HK-2 (cell line): ENCODE results near the gene APOL1.
"Not testable (repeated sequence)": the region's sequence is repeated elsewhere in the genome, so short reads cannot be mapped to it uniquely, and the experiment has no call there.

ENCODE experiments used
- DNase-seq: peaks from one replicate; pipeline ENCODE4 v3.0.0-alpha.2; 2018; ENCODE audit not compliant: unreplicated experiment

APOL1 gene

DNA sequence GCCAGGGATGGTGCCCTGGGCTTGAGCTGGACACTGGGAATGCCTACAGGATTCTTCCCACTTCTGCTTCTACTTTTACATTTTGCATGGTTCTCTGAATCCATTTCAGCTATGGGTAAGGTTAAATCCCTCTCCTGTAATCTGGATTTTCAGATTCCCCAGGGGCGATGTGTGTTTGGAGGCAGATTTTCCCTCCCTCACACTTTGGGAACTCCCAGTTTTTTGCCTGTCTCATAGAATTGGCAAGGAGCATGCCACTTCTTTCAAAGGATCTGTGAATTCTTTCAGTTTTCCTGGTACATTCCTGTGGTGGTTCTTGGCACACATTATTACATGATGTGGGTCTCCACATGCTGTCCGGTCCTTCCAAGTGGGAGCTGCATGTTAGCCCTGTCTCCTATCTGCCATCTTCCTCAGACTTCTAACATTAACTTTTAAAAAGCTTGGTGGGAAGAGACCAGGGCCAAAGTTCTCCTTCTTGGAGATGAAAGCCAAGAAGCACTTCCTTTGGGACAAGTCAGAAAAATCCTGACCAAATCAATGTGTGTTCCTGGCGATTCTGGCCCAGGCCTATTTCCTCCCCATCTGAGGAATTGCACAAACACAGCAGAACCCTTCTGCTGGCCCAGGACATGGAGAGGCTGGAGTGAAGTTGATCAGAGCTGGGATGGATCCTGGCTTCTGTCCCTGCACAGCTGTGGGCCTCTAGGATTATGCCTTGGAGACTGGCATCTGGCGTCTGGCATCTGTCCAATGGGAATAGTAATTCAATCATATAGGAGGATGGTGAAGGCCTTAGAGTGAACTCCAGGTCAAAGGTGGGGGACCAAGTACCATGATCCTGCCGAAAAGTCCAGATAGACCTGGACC, 8.2 kb upstream of the APOL1 start:
- DNase-seq, result no peak

DNA sequence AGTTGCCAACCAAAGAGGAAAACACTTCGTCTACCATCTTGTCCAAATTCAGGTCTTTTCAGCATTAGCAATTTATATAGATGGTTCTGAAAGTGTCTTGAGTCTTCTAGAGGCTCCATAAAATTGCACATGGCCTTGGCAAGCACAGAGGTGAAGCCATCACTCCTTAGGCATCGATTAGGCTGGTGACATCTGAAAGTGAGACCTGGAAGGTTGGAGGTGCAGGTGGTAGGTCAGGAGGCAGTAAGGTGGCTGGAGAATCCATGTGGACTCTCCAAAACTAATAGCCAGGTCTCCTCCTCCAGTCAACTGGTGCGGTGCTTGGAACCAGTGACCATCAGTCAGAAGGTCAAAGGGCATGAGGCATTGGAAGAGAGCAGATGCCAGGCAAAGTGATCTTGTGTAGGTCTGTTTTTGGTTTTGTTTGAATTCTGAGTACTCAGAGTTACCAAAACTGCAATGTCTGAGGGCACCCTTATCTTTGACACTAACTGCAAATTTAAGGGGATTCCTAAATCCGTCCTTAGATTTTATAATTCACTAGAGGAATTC, 7.1 kb upstream of the APOL1 start:
- no peak for DNase-seq

DNA sequence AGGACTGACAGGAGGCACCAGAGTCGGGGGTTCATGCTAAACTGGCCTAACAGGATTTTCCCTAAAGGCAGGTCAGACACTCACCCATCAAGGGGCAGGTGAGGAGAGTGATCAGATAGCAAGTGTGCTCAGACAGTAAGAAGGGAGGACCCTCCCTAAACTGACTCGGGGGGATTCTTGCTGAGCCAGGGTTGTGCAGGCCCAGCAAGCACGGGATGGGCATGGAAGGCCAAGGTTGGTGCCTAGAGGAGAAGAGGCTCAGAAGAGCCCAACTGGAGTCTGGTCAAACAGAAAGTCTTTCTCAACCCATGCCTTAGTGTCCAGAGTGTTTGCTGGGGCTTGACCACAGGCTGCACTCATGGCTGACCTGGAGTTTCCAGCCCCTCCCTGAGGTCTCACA, 6.2 kb upstream of the APOL1 start:
- DNase-seq, result no peak

DNA sequence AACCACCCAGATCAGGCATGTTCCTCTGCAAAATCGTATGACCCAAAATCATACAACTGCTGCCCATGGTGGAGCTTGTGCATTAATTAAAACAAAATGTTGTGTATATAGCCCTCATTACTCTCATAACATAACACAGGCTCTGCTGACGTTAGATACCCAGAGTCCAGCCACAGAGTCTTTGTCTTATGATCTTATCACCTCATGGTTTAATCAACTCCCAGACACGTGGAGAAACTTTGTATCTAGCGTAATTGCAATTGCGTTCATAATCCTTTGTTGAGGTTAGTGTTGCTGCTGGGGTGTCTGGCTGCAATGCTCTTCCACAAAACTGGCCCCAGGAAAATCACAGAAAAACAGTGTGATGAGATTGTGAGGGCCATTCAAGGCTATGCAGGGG, 5.0 kb upstream of the APOL1 start:
- no peak for DNase-seq

DNA sequence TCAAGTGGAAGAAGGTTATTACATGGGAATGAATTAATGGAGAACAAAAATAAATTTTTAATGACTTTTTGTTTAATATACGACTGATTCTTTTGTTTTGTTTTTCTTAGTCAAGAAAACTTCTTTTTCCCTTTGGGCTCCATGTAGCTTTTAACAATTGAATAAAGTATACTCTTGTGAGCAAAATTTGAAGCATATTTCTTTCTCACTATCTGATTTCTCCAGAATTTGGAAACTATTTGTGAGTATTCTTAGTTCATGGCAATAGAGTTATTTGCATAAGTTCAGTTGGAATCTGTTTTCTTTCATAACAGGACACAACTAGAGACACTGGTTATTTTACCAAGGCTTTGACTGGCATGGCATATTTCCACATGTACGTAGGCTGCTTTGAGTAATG, 3.8 kb upstream of the APOL1 start:
- DNase-seq, result no peak

DNA sequence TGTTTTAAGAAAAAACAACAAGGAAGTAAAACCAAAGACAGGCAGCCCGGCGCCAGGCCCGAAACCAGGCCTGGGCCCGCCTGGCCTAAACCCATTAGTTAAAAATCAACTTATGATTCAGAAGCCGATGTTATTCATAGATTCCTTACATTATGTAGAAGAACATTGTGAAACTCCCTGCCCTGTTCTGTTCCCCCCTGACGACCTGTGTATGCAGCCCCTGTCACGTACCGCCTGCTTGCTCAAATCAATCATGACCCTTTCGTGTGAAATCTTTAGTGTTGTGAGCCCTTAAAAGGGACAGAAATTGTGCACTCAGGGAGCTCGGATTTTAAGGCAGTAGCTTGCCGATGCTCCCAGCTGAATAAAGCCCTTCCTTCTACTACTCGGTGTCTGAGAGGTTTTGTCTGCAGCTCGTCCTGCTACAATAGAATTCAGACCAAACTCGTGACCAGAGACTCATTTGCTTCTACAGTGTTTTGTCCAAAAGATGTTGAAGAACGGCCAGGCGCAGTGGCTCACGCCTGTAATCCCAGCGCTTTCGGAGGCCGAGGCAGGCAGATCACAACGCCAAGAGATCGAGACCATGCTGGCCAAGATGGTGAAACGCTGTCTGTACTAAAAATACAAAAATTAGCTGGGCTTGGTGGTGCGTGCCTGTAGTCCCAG, 2.5 kb upstream of the APOL1 start:
- DNase-seq, result not testable (repeated sequence)

DNA sequence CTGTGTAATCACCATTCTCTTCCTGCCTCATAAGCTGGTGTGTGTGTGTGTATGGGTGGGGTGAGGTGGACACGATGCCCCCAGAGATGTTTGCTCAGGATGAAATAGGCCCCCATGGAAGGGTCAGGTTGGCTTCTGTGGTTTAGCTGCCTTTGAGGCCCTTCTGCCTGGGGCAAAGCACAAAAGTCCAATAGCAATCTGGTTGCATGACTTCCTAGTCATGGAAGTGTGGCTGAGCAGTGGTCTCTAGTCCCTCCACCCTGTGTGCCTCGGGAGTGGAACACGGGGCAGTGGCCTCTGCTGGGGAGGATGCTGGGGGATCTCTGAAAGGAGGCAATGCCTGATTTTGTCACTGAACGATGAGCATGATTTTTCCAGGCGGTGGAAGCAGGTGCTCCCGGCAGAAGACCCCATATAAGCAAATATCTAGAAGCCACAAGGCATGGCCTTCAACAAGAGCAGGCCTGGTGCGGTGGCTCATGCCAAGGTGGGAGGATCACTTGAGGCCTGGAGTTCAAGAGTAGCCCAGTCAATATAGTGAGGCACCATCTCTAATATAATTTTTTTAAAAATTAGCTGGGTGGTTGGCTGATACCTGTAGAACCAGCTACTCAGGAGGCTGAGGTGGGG, 839 bp upstream of the APOL1 start:
- not testable (repeated sequence) for DNase-seq

DNA sequence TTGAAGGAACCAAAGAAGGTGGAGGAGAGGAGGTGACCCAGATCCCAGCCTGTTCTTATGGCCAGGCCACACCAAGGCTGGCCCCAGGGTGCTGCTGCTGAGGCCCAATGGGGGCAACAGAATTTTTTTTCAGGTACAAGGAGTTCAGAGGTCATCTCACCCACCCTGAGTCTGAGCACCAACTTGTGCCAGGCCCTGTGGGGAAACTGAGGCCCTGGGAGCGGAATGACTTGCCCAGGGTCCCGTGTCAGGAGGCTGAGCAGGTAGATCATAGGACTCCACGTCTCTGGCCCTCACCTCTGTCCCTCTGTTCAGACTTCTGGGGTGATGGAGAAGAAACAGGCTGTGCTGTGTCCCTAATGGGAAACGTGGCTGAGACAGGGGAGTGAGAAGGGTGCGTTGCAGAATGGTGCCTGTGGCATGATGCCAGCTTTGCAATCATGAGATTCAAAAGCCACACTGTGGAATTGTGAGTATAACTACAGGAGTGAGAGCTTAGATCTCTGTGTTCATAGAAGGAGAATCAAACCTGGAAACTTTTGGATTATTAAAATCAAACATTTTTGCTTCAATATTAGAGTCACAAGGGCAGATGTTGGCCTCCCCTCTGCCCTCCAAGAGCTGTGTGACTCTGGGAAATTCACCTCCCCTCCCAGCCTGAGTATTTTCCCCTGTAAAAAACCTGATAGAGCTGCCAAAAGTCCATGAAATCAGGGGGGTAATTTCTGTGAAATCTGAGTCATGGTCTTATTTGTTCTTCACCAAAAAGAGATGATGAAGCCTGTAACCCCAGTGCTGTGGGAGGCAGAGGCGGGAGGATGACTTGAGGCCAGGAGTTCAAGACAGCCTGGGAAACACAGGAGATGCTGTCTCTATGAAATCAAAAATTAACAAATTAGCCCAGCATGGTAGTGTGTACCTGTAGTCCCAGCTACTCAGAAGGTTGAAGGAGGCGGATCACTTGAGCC, 874 bp downstream of the APOL1 start:
- DNase-seq, result no peak

DNA sequence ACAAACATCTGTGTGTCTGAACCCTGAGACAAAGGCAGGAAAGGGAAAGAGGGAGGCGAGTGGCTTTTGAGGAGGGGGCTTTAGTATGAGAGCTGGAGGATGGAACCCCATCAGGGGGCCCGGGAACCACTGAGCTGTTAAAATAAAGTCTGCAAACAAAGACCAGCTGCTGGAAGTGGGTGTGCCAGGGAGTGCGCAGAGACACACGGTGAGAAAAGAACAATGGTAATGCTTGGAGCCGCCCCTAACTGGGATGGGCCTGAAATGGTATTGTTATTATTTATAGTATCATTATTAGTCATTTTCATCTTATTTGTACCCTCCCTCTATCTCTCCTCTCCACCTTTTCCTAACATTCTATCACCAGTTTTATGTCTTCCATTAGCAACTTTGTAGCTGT, 2.6 kb downstream of the APOL1 start:
- DNase-seq, result not testable (repeated sequence)

DNA sequence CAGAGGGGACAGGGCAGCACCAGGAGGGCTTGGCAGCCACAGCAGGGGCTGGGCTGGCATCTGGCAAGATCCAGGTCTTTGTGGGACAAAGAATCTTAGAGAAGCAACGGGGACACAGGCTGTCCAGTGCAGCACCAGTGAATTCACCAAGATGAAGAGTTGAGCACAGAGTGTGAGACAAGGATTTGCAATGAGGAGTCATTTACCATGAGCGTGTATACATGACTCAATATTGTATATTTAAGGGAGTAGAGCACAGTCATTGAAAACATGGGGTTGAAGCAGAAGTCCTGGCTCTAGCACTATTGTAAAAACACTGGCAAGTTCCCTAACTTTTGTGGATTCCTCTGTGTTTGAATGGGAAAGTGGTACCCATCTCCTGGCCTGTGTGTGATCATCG, 3.5 kb downstream of the APOL1 start:
- DNase-seq, result no peak

DNA sequence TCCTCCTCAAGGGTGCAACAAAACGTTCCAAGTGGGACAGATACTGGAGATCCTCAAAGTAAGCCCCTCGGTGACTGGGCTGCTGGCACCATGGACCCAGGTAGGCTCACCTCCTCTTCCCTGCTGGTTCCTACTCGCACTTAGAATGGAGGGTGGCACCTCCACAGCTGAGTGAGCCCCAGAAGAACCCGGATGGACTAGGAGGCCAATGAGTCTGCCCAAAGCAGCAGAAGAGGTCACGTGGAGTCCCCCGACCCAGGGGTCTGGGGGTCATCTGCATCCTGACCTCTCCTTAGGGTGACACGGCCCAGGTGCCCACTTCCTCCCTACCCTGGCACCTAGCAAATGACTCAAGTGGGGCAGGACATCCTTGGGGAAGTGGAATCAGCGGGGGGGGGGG, 4.4 kb downstream of the APOL1 start:
- DNase-seq, result no peak

DNA sequence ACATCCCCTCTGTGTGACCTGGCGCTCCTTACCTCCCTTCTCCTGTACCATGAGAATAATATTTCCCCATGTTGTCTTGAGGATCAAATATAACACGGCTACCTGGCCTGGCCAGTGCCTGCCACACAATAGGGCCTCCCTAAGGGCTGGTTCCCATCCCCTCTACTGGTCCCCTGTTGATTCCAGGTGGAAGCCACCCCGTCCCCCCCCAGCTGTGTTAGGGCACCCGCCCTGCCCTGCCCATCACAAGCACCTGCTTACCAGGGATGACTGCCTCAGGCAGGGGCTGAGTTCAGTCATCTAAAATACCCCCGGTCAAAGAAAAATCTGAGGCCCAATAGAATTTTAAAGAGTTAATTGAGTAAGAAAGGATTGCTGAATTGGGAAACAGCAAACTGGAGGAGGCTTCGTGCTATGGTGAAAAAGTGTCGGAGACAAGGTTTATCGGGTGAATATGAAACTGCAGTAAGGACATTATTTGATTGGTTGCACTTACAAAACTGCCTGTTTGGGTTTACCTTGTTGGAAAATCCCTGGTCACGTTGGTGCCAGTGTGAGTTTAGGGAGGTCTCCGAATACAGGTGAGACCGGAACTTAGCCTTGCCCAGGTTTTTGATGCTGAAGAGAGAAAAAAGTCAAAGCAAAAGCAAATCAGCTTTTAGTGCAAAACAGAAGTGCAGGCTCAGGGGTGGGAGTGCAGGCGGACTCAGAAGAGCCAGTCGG, 5.2 kb downstream of the APOL1 start:
- no peak for DNase-seq

DNA sequence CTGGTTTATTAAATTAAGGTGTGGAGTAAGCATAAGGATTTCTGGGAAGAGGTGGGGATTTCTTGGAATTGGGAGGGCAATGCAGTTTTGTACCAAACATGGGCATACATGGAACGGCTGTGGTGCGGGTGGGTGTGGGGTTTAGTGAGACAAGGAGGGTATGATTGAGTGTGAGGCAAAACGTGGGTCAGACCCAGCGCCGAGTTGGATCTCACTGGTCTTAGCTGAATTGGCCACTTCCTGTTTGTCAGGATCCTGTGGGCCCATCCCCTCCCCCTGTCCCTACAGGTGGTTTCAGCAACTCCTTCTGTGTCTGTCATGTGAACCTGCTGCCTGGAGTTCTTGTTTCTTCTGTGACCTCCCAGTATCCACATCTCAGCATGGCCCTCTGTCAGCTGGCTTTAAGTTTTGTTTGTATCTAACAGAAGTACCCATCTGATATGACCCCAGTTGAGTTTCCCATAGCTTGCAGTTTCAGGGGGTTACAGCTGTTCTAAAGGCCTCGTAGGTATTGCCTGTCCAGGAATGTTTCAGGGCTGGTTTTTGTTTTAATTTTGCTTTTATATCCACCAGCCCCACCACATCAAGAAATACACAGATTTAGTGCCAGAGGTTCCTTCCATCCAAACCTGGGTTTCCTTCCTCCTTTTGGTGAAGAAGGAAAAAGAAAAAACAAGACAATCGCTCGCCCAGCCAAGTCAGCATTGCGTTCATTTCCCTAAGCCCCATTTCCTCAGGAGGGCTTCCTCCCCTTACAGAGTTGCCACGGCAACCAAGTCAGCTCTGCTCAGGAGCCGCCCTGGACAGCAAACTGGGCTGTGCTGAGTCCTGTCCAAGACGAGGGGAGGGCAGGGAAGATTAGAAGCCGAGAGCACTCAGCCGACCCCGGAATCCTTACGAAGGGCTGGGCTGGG, 6.0 kb downstream of the APOL1 start:
- DNase-seq, result no peak

DNA sequence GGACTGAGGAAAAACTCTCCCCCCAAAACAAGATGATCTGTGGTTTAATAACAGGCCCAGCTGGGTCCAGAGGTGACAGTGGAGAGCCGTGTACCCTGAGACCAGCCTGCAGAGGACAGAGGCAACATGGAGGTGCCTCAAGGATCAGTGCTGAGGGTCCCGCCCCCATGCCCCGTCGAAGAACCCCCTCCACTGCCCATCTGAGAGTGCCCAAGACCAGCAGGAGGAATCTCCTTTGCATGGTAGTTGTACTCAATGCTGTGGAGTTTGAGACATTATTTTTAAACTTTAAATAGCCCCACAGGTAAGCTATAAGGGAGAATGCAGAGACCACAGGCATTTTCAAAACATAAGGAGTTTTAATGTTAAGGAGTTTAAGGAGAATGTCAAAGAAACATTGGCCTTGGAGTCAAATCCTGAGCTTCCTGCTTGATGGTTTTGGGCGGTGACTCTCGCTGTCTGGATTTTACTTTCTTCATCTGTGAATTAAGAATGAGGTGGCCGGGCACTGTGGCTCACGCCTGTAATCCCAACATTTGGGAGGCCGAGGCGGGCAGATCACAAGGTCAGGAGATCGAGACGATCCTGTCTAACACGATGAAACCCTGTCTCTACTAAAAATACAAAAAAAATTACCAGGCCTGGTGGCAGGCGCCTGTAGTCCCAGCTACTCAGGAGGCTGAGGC, 6.8 kb downstream of the APOL1 start:
- DNase-seq, result no peak

DNA sequence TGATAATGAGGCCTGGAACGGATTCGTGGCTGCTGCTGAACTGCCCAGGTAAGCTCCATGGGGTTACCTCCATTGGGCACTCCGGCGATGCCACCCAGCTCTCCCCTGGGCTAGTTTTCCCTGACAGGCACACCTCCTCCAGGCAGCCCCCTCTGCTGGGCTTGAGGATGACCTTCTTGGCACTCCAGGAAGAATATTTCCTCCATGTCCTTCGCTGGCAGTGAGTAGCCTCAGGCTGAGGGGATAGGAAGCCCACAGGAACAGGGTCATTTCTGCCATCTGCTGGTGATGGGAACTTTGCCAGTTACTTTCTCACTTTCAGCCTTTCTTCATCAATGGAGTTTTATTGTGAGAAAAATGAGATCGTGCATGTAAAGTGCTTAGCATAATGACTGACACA, 8.7 kb downstream of the APOL1 start:
- DNase-seq, result not testable (repeated sequence)

DNA sequence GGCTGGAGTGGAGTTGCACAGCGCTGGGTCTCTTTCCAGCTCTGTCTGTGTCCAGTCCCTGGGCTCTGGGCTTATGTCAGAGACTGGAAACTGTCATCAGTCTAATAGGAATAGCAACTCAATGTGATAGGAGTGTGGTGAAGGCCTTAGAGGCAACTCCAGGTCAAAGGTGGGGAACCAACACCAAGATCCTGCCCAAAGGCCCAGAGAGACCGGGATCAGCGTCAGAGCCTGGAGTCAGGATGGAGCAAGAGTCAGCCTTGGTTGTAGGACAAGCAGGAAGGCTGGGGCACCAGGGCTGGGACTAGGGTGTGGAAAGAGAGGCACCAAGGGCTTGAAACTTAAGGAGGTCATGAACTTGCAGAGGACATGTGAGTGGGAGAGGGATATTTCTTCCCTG, 9.4 kb downstream of the APOL1 start:
- DNase-seq, result not testable (repeated sequence)

DNA sequence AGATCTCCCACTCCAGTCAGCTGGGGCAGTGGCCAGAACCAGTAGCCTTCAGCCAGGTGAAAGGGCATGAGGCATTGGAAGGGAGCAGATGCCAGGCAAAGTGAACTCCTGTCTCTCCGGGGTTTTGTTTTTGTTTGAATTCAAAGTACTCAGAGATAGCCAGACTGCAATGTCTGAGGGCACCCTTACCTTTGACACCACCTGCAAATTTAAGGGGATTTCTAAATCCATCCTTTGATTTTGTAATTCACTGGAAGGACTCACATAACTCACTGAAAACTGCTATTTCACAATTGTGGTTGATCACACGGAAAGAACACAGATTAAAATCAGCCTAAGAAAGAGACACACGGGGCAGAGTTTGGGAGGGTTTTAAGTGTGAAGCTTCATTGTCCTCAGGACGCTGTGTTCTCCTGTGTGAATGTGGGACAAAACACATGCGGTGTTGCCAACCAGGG, 10.3 kb downstream of the APOL1 start:
- not testable (repeated sequence) for DNase-seq

DNA sequence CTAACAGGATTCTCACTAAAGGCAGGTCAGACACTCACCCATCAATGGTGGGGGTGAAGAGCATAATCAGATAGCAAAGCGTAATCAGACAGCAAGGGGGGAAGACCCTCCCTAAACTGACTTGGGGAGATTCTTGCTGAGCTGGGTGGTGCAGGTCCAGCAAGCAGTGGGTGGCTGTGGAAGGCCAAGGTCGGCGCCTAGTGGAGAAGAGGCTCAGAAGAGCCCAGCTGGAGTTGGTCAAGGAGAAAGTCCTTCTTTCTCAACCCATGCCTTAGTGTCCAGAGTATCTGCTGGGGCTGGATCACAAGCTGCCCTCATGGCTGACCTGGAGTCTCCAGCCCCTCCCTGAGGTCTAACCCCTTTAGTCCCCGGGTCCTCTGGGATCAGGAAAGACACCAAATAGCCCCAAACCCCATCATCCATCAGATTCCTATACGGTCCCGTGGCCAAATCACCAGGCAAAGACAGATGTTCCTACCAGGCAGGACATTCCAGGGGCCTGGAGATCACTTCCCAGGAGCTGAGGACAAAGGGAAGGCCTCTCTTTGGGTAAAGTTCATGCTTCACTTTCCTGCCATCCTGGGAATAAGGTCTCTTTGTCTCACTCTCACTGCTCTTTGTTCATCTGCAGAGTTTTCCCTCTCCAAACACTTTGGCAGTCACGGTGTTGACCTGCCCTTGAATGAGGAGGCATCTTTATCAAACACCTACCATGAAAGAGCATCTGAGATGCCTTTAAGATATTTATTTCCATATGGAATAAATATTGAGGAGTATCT, 11.1 kb downstream of the APOL1 start:
- DNase-seq, result not testable (repeated sequence)
